Urinary bladder (tissue), 4 donors: ENCODE data around the gene NCAN. TPM values are rescaled to one million over a fixed set of nuclear protein-coding genes. Genes with fewer than 3 reads are reported as not detected.
"Not testable (repeated sequence)": the region's sequence is repeated elsewhere in the genome, so short reads cannot be mapped to it uniquely, and the experiment has no call there.

ENCODE experiments used
- DNase-seq: peaks from one replicate; pipeline ENCODE4 v3.0.0-alpha.2; 2015; ENCODE audit errors: extremely low spot score
- H3K27ac ChIP-seq: one replicate; pipeline ENCODE4 v1.5.1; 2013; ENCODE audit warnings: low read depth, mild to moderate bottlenecking, moderate library complexity
- H3K36me3 ChIP-seq: one replicate; pipeline ENCODE4 v1.6.1; 2013; ENCODE audit warnings: mild to moderate bottlenecking, moderate library complexity; ENCODE audit not compliant: insufficient read depth
- H3K4me1 ChIP-seq: one replicate; pipeline ENCODE4 v1.6.1; 2013; ENCODE audit warnings: mild to moderate bottlenecking, moderate library complexity; ENCODE audit not compliant: insufficient read depth
- H3K4me3 ChIP-seq: one replicate; pipeline ENCODE4 v1.5.1; 2013; ENCODE audit warnings: low read depth, low read length
- WGBS: extraction: QIAGEN DNeasy Blood & Tissue Kit; methylation state at CpG from one replicate; pipeline ENCODE4 v1.1.7; 2013; 5-methylcytosine and 5-hydroxymethylcytosine counted together
- polyA plus RNA-seq: library from polyadenylated mRNA; stranded (reverse); fragments of 200-250 nt; gene quantifications from one replicate; pipeline ENCODE4 v1.2.3, GENCODE V29; 2013
- total RNA-seq: library from RNA; depleted of rRNA; stranded (reverse); fragments of >200 nt; gene quantifications from one replicate; pipeline ENCODE4 v1.2.3, GENCODE V29; 2014
- donor health status: healthy with polysubstance abuse.
- donor health status: healthy.

Gene NCAN
- total and polyA plus RNA-seq, 2 donors, result 0.42 TPM; not detected in 1

DNA sequence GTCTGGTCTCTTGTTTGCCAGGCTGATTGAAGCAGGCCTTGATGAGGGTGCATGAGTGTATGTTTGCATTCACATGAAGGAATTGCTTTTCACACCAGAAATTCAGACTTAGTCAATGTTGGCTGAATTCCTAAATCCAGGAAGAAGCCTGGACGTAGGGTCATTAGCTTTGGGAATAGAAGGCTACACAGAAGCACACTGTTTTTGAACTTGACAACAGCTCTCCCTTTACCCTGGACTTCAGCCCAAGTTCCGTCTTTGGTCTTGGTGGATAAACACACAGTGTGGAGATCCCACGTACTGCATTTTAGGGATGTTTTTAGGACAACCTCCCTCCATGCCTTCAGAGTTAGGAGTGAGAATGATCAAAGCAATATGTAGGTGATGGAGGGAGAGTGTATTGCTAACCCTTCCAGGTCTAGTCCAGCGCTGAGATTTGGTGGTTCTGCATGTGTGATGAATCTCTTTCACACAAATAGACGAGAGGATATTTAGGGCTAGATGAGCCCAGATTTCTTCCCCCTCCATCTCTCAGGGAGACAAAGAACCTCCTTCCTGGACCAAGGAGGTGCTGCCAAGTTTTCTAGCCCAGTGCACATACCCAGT is 38.5 kb downstream of the NCAN start:
- Histone ChIP-seq H3K4me1 (no peaks in the 10 kb centered on the region), H3K27ac (no peak overlapping the region), H3K4me3 (no peak overlapping the region), H3K36me3 (no peaks in the 10 kb centered on the region)
- 42% methylated on average over 5 of the region's 5 CpGs for WGBS
- DNase-seq, result no peak

DNA sequence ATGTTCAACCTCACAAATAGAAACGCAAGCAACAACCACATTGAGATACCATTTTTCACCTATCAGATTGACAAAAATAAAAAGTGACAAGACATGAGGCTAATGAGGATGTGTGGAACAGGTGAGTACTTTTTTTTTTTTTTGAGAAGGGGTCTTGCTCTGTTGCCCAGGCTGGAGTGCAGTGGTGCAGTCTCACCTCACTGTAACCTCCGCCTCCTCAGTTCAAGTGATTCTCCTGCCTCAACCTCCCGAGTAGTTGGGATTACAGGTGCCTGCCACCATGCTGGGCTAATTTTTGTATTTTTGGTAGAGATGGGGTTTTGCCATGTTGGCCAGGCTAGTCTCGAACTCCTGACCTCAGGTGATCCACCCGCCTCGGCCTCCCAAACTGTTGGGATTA is 41.7 kb downstream of the NCAN start:
- H3K36me3 ChIP-seq, H3K27ac ChIP-seq, H3K4me3 ChIP-seq, DNase-seq, H3K4me1 ChIP-seq: not testable (repeated sequence)
- 84% methylated on average over 6 of the region's 6 CpGs for whole genome bisulfite sequencing

DNA sequence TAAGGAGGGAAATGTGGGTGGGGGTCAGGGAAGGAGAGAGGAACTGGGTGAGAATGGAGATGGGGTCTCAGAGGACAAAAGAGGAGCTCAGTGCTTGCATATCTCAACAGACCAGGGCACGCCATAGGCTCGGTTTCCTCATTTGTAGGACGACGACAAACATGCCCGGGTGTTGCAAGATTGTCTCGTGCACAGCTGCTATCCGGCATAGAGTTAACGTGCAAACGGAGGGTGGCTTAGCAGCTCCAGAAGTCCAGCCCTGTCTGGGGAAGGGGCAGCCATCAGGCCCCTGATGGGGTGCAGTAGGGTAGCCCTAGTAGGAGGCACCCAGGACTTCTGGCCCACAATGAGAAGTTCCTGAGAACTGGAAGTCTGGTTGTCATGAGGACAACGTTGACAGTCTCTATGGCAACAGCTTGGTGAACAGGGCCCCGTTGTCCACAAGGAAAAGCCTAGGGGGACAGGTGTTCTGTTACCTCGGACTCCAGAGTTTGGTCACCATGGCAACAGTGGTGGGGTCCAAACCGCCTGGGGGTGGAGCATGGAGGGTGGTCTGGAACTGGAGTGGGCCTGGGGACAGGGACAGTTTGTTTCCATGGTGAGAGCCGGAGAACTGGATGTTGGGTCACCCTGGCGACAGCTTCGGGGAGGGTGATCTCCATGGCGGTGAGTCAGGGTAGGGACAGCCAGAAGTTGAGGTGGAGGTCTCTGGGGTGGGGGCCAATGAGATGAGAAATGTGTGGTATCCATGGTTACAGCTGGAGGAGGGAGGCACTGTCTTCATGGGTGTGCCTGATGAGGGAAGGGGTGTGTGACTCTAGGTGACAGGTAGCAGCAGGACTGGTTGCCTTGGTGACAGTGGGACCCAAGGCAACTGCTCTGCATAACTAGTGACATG is 44.6 kb downstream of the NCAN start:
- no peaks in the 10 kb centered on the region for H3K4me1 ChIP-seq
- H3K4me3 ChIP-seq, result no peak overlapping the region
- no peak overlapping the region for H3K27ac ChIP-seq
- H3K36me3 ChIP-seq, result no peaks in the 10 kb centered on the region
- WGBS, result 54% methylated on average over 17 of the region's 17 CpGs
- DNase-seq, result no peak

DNA sequence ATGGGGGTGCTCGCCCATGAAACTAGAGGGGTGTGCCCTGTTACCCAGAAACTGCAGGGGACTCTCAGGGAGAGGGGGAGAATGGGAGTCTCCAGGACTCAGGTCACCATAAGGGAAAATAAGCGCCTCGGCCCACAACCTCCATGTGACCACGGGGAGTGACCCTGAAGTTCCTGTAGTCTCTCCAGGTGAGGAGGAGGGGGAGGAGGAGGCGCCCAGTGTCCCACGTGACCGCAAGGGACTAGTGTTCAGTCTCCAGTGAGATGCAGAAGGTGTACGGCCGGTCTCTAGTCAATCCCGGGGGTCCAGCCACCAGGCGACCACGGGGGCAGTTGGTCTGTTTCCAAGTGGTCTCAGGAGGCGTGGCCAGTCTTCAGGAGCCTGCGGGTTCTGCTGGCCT is 45.4 kb downstream of the NCAN start:
- no peak for DNase-seq
- H3K36me3 ChIP-seq, result no peaks in the 10 kb centered on the region
- no peak overlapping the region for H3K4me3 ChIP-seq
- no peaks in the 10 kb centered on the region for H3K4me1 ChIP-seq
- 75% methylated on average over 14 of the region's 14 CpGs for WGBS
- H3K27ac ChIP-seq, result no peak overlapping the region

DNA sequence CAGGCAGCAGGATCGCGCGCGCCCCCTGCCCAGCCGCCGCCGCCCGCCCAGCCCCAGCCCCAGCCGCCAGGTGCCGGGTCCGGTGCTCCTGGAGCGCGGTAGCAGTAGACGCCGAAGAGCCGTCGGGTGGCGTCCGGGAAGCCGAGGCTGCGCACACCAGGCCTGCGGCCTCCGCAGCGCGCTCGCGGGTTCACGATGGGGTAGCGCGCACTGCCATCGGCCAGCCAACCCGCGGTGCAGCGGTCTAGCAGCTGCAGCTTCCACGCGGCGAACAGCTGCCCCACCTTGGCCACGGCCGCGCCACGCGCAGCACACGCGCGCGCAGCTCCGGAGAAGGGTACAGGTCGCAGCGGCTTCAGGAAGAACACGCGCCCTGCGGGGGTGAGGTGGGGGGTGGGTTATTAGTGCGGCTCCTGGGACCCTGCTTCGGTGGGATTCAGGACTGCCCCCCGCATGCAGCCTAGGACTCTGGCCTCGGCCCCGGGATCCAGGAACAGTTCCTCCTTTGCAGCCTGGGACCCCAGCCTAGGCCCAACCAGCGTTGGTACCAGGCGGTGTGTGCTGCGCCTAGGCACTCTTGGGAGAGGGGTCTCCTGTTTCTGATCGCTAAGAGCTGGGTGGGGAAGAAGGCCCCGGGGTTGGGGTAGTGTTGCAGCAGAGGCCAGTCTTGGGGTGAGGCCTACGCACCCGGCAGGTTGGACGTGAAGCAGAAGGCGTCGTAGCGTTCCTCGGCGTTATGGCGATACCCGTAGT is 46.3 kb downstream of the NCAN start:
- no peak for DNase-seq
- no peaks in the 10 kb centered on the region for H3K4me1 ChIP-seq
- WGBS, result 84% methylated on average over 72 of the region's 72 CpGs
- H3K36me3 ChIP-seq, result no peaks in the 10 kb centered on the region
- H3K27ac ChIP-seq, result no peak overlapping the region
- no peak overlapping the region for H3K4me3 ChIP-seq

DNA sequence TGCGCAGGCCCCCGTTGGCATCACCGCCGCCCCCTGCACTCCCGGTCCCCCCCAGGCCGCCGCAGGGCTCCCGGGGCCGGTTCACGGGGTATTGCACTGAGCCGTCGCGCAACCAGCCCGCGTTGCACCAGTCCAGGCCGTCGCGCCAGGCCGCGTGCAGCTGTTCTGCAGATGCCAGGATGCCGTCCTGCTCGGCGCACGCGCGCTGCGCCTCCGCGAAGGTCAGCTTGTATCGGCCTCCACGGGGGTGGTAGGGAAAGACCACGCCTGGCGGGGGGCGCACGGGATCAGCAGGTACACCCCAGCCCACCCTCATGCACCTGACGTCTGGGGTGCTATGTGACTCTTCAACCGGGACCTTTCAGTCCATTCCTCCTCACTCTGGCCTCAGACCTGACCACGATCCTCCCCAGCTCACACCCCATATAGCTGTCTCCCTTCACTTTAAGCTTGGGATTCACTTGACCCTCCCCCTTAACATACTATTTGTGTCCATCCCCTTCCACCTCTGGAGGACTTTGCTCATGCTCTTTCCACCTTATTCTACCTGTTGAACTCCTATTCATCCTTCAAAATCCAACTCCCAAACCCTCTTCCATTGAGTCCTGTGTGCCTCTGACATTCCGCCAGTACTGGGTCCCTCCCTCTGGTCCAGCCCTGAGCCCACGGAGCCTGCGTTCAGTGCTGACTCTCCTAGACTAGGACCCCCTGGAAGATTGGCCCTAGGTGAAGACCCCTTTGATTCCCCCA is 47.0 kb downstream of the NCAN start:
- 93% methylated on average over 41 of the region's 41 CpGs for WGBS
- DNase-seq, result no peak

DNA sequence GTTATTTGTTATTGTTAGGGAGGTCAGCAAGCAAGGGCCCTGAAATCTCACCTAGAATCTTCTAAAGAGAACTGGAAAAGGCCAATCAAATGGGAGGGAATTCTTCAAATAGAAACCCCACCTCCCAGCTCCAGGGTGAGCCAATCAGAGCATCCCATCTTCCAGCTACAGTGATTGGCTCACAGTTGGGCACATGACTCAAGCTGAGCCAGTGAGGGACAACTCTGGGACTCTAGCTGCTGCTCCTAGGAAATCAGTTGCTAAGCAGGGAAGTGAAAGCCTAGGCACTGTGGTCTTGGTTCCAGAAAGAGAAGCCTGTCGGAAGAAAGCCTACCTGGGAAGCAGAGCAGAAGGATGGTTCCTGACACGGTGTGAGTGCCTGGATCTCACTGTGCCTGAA is 48.0 kb downstream of the NCAN start:
- H3K36me3 ChIP-seq, result no peaks in the 10 kb centered on the region

More for the DNA sequence above, 47.0 kb downstream of the NCAN start:
- no peaks in the 10 kb centered on the region for H3K36me3 ChIP-seq
- no peak overlapping the region for H3K4me3 ChIP-seq
- H3K27ac ChIP-seq, result no peak overlapping the region
- H3K4me1 ChIP-seq, result no peaks in the 10 kb centered on the region

DNA sequence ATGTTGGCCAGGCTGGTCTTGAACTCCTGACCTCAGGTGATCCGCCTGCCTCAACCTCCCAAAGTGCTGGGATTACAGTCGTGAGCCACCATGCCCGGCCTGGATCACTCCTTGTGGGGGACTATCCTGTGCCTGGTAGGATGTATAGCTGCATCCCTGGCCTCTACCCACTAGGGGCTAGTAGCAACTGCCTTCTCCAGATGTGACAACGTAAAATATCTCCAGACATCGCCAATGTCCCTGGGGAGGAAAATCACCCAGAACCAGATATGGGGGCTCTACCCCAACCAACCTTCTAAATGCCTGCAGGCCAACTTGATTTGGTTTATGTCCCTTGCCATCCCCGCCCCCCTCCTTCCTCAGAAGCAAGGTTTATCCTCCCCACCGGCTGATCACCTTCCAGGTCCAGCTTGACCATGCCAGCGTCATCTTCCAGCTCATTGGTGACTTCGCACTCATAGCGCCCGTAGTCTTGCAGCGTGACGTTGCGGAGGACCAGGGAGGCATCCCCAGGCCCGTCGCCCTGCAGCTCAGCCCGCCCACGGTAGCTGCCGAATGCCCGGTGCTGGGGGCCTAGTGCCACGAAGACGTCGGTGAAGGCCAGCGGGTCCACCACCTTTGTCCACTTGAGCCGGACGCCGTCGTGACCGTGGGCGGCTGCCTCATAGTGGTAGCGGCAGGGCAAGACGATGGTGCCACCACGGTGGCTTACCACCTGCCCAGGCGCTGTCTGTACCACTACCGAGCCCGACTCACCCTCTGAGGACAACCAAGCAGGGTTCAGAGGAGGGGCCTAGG is 48.9 kb downstream of the NCAN start:
- no peaks in the 10 kb centered on the region for H3K36me3 ChIP-seq
- DNase-seq, result no peak
- whole genome bisulfite sequencing, result 52% methylated on average over 36 of the region's 36 CpGs
- H3K4me3 ChIP-seq, result no peak overlapping the region
- H3K27ac ChIP-seq, result no peak overlapping the region
- H3K4me1 ChIP-seq, result no peaks in the 10 kb centered on the region

More for the DNA sequence above, 48.0 kb downstream of the NCAN start:
- no peak for DNase-seq
- no peak overlapping the region for H3K27ac ChIP-seq
- 67% methylated on average over 2 of the region's 2 CpGs for WGBS
- no peaks in the 10 kb centered on the region for H3K4me1 ChIP-seq
- no peak overlapping the region for H3K4me3 ChIP-seq

DNA sequence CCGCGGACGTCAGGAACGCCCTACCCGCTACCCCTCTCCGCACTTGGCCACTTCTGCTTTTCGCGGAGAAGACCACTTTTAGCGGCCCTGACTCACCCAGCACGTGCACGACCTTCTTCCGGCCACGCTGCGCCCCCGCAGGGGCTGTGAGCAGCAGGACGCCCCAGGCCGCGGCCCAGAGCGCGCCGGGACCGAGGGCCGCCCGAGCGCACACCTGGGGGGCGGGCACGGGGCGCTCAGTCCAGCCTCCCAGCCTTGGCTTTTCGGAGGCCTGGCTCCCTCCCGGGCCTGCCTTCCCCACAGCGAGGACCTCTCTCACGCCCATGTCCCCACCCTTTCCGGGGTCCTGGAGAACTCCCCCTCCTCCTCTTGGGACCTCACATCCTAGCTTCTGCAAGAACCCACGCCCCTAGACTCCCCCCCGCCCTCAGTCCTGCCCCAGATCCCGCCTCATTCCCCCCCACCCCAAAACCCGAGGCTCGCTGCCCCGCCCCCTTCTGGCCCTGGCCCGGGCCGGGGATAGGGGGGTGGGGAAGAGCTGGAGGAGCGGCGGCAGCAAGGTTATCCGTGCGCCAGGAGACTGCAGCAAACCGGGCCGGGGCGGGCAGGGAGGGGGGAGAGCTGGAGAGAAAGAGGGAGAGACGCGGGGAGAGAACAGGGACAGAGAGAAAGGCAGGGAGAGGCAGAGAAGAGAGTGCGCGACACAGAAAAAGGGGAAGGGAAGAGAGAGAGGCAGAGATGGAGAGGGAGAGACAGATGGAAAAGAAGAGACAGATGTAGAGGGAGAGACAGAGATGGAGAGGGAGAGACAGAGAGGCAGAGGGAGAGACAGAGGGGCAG is 49.8 kb downstream of the NCAN start:
- Histone ChIP-seq H3K4me3 (no peak overlapping the region), H3K36me3 (no peaks in the 10 kb centered on the region), H3K4me1 (no peaks in the 10 kb centered on the region), H3K27ac (no peak overlapping the region)
- WGBS, result 2% methylated on average over 52 of the region's 52 CpGs
- no peak for DNase-seq

DNA sequence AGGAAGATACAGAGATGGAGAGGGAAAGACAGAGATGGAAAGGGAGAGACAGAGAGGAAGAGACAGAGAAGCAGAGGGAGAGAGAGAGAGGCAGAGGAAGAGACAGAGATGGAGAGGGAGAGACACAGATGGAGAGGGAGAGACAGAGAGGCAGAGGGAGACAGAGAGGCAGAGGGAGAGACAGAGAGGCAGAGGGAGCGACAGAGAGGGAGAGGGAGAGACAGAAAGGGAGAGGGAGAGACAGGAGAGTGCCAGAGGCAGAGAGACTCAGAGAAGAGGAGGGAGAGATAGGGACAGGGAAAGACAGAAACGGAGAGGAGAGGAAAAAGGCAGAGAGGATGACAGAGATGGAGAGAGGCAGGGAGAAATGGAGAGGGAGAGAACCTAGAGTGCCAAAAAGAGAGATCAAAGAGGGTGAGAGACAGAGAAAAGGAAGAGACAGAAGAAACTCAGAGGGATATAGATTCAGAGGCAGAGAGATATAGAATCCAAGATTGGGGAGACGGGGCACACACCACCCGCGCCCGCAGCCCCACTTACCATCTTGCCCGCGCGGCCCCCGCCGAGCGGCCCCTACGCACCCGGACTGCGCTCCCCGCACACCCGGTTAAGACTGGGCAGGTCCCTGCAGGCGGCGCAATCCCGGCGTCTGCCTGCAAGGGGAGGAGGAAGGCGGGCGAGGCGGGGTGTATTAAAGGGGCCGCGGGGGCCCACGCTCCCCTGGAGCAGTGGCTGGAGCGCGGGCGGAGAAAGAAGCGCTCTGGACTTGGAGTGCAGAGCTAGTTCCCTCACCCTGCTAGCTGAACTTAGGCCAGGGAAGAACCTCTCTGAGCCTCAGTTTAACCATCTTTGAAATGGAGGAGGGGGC is 50.7 kb downstream of the NCAN start:
- WGBS, result 5% methylated on average over 31 of the region's 31 CpGs
- no peaks in the 10 kb centered on the region for H3K4me1 ChIP-seq
- H3K36me3 ChIP-seq, result no peaks in the 10 kb centered on the region
- DNase-seq, result no peak
- no peak overlapping the region for H3K27ac ChIP-seq
- no peak overlapping the region for H3K4me3 ChIP-seq

DNA sequence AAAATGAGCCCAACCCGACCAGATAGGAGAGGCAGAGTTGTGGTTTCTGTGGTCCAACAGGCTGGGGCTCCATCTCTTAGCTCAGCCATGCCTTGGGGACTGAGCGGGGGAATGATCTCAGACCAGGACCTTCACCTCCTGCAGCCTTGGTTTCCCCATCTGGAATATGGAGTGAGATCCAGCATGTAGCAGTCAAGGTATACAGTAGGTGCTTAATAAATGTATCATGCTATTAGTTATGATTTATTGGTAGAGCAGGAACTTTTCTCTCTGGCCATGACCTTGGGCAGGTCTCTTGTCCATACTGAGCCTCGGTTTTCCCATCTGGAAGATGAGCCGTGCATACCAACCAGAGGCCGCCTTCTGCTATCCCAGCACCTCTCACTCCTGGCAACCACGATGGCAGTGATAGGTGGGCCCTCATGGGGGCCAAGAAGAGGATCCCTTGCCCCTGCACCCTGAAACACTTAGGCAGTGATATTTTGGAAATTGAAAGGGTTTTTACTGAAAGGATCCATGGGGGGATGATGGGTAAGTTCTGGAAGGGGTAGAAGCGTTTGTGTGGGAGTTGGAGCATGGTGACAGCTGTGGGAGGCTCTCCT is 52.2 kb downstream of the NCAN start:
- H3K36me3 ChIP-seq, result no peaks in the 10 kb centered on the region
- H3K27ac ChIP-seq, result no peak overlapping the region
- no peak for DNase-seq
- H3K4me3 ChIP-seq, result no peak overlapping the region
- WGBS, result 86% methylated on average over 7 of the region's 7 CpGs
- H3K4me1 ChIP-seq, result no peaks in the 10 kb centered on the region
